RWPE2 (cell line): ENCODE results near the gene GCN1.

Source experiments
- ATAC-seq: fragments of 200-7000 bp; cut with Tn5 transposase; 3 replicates; pipeline ENCODE4 v1.9.1; 2021; ENCODE audit warnings: low read depth
- DNase-seq: peaks from one replicate; pipeline ENCODE4 v3.0.0-alpha.2; 2020; ENCODE audit warnings: low spot score
- H3K27ac ChIP-seq: fragments of 450-650 bp; 2 replicates; pipeline ENCODE4 v1.5.1; 2017; ENCODE audit warnings: mild to moderate bottlenecking; ENCODE audit not compliant: poor library complexity, severe bottlenecking
- H3K27me3 ChIP-seq: fragments of 250-450 bp; sonication (Bioruptor Pico); 2 replicates; pipeline ENCODE4 v1.5.1; 2021; ENCODE audit warnings: mild to moderate bottlenecking, moderate library complexity; ENCODE audit not compliant: insufficient read depth, poor library complexity, severe bottlenecking
- H3K36me3 ChIP-seq: fragments of 250-450 bp; sonication (Bioruptor Pico); 2 replicates; pipeline ENCODE4 v1.5.1; 2020; ENCODE audit warnings: low read depth, mild to moderate bottlenecking, moderate library complexity
- H3K4me1 ChIP-seq: fragments of 250-450 bp; sonication (Bioruptor Pico); 2 replicates; pipeline ENCODE4 v1.5.1; 2021; ENCODE audit warnings: mild to moderate bottlenecking, moderate library complexity; ENCODE audit not compliant: insufficient read depth, poor library complexity, severe bottlenecking
- H3K4me3 ChIP-seq: fragments of 250-450 bp; sonication (Bioruptor Pico); 2 replicates; pipeline ENCODE4 v1.5.1; 2021; ENCODE audit warnings: mild to moderate bottlenecking, moderate library complexity; ENCODE audit not compliant: severe bottlenecking
- H3K9me3 ChIP-seq: fragments of 250-450 bp; sonication (Bioruptor Pico); 2 replicates; pipeline ENCODE4 v1.5.1; 2021; ENCODE audit warnings: mild to moderate bottlenecking, moderate library complexity; ENCODE audit not compliant: severe bottlenecking
- TF ChIP-seq, protein P1 (sequence below): fragments of 450-650 bp; IDR thresholded peaks from one replicate; pipeline ENCODE4 v1.5.1; 2017; ENCODE audit warnings: mild to moderate bottlenecking, moderate library complexity; ENCODE audit not compliant: poor library complexity, severe bottlenecking

Gene GCN1

DNA sequence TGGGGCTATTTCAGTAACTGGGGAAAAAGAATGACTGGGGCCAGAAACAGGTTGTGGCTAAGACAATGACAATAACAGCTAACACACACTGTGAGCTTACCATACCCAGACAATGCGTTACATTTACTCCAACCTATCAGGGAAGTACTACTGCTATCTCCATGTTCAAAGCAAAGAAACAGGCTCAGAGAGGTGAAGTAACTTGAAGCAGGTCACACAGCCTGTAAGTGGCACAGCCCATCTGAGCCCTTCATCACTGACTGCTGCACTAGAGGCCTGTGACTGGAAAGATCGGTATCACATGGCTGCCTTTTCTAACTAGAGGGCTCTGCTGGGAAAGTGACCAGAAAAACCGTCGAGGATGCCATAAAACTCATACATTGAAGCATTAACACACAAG lies 7.9 kb downstream of the GCN1 start:
- Histone ChIP-seq H3K9me3 (no peaks in the 10 kb centered on the region), H3K4me3 (no peak overlapping the region), H3K27ac (no peak overlapping the region), H3K4me1 (no peaks in the 10 kb centered on the region), H3K36me3 (peaks cover 99% of the 10 kb centered on the region), H3K27me3 (no peaks in the 10 kb centered on the region)
- TF ChIP-seq, protein P1, sequence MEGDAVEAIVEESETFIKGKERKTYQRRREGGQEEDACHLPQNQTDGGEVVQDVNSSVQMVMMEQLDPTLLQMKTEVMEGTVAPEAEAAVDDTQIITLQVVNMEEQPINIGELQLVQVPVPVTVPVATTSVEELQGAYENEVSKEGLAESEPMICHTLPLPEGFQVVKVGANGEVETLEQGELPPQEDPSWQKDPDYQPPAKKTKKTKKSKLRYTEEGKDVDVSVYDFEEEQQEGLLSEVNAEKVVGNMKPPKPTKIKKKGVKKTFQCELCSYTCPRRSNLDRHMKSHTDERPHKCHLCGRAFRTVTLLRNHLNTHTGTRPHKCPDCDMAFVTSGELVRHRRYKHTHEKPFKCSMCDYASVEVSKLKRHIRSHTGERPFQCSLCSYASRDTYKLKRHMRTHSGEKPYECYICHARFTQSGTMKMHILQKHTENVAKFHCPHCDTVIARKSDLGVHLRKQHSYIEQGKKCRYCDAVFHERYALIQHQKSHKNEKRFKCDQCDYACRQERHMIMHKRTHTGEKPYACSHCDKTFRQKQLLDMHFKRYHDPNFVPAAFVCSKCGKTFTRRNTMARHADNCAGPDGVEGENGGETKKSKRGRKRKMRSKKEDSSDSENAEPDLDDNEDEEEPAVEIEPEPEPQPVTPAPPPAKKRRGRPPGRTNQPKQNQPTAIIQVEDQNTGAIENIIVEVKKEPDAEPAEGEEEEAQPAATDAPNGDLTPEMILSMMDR, result no peak
- ATAC-seq (no peak), DNase-seq (no peak)

DNA sequence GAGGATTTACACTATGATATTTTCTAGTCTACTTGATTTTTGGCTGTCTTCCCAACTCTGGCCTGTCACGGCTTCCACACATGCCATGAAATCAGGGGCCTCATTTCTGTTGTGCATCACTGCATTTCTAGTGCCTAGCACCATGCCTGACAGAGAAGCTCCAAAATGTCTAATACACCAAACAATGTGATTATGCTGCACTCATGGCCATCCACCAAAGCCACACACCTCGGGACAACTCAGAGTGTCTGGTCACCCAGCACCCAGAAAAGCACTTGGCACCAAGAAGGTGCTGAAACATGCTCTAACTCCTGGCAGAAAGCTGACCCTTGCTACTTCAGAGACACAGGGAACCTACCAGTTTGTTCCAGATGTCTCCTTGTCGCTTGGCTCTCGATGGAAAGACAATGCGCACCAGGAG lies 11.3 kb downstream of the GCN1 start:
- TF ChIP-seq, protein P1, result no peak
- H3K4me1 ChIP-seq, result no peaks in the 10 kb centered on the region
- H3K4me3 ChIP-seq, result no peak overlapping the region
- no peak for ATAC-seq
- H3K27ac ChIP-seq, result peak overlapping the region; percentile 40
- H3K27me3 ChIP-seq, result no peaks in the 10 kb centered on the region
- DNase-seq, result no peak
- peaks cover 97% of the 10 kb centered on the region for H3K36me3 ChIP-seq
- H3K9me3 ChIP-seq, result no peaks in the 10 kb centered on the region

DNA sequence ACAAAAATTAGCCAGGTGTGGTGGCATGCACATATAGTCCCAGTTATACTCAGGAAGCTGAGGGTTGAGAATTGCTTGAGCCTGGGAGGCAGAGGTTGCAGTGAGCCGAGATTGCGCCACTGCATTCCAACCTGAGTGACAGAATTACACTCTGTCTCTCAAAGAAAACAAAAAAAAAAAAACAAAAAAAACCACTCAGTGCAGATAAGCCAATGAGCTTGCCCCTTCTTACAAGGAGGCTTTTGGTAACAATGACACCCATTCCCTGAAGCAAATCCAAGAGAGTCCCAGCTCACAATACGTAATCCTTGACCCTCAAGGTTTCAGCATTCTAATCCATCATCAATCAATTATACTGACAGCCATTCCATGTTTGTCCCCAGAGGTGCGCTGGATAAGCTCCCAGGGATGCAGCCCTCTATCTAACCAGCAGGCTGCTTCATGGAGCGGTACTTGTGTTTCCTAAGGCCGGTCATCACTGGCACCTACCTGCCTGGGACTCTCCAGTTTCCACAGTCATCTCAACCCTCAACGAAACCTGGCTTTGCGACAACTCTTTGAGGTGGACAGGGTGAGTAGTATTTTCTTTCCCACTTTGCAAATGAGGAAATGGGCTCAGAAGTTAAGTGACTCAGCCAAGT lies 12.4 kb downstream of the GCN1 start:
- peaks cover 97% of the 10 kb centered on the region for H3K36me3 ChIP-seq
- peak; percentile 76 for ATAC-seq
- H3K9me3 ChIP-seq, result no peaks in the 10 kb centered on the region
- peak overlapping the region; percentile 40 for H3K27ac ChIP-seq
- H3K27me3 ChIP-seq, result no peaks in the 10 kb centered on the region
- TF ChIP-seq, protein P1, result no peak
- H3K4me3 ChIP-seq, result no peak overlapping the region
- no peaks in the 10 kb centered on the region for H3K4me1 ChIP-seq
- no peak for DNase-seq

DNA sequence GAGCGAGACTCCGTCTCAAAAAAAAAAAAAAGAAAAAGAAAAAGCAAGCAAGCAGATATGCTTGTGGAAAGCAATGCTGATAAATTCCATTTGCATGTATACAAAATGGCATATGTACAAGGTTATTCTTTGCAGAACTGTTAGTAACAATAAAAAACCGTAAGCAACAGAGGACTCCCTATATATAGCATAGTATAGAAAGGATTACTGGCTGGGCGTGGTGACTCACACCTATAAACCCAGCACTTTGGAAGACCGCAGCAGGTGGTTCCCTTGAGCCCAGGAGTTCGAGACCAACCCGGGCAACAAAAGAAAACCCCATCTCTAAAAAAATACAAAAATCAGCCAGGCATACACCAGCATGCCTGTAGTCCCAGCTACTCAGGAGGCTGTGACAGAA lies 13.5 kb downstream of the GCN1 start:
- DNase-seq (no peak), ATAC-seq (no peak)
- H3K27ac ChIP-seq, result no peak overlapping the region

DNA sequence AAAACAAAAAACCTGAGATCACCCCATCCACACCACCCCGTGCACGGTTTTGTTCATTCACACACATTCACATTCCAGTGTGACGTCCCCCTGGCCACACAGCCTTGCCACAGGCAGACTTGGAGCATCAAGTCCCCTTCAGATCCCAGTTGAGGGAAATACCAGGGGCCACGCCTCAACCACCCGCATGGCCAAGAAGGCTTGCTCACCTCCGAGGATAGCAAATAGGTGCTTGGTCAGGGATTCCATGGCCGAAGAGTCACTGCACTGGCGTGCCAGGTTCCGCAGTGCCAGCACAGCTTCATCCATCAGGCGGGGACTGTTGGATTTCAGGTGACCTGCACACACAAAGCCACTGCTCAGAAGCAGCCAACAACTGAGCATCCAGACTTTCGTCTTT lies 19.0 kb downstream of the GCN1 start:
- Histone ChIP-seq H3K27me3 (no peaks in the 10 kb centered on the region), H3K36me3 (peaks cover 100% of the 10 kb centered on the region), H3K4me1 (no peaks in the 10 kb centered on the region), H3K9me3 (no peaks in the 10 kb centered on the region), H3K4me3 (no peak overlapping the region), H3K27ac (no peak overlapping the region)
- DNase-seq (no peak), ATAC-seq (no peak)
- TF ChIP-seq, protein P1, result no peak

More for the DNA sequence above, 13.5 kb downstream of the GCN1 start:
- Histone ChIP-seq H3K27me3 (no peaks in the 10 kb centered on the region), H3K4me3 (no peak overlapping the region), H3K4me1 (no peaks in the 10 kb centered on the region), H3K36me3 (peaks cover 98% of the 10 kb centered on the region), H3K9me3 (no peaks in the 10 kb centered on the region)
- TF ChIP-seq, protein P1, result no peak
